Stimulated activated CD8-positive, alpha-beta memory T cell treated with anti-CD3 and anti-CD28 coated beads, Interleukin-12 subunit alpha, Interleukin-12 subunit beta, amount 100 ng/mL, for 24 hours (primary cell): ENCODE results near the gene ENDOG.

Source experiments
- DNase-seq: peaks from one replicate; pipeline ENCODE4 v3.0.0-alpha.2; 2020; ENCODE audit errors: extremely low read depth

Gene ENDOG

DNA sequence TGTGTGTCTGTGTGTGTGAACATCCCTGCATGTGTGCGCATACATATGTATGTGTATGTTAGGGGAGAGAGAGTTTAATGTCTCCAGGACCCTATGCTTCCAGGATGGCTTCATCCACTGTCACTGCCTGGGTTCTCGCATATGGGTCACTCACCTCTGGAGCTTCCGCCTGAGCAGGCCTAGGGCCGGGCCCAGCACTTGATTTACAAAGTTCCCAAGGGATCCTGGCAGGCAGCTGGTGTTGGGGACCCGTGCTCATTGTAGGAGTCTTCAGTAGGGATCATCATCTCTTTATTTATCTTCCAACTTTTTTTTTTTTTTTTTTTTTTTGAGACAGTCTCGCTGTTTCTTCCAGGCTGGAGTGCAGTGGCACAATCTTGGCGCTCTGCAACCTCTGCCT is 18.2 kb upstream of the ENDOG start:
- no peak for DNase-seq

GRCh38 chr9:128802482-128802881 is 15.8 kb upstream of the ENDOG start:
- no peak for DNase-seq

- DNase-seq = no peak
These were observed 12.6 kb upstream of the ENDOG start for GRCh38 chr9:128805661-128806060.

DNA sequence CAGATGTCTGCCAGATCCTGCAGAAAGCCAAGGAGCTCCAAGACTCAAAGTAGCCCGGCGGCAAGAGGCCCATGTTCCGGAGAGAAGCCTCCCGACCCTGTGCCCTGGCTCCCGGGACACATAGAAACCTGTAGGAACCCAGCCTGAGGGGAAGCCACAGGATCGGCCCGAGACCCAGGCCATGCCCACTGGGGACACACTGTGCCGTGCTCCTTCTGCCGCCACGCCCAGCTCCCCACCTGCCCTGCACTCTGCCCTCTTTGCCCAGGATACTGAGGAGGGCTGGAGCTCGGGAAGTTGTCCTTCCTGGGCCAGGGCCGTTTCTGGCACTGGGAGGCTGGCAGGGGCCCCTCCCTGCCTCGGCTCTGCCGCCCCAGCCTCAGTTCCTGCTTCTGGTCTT is 10.5 kb upstream of the ENDOG start:
- DNase-seq = no peak

- no peak for DNase-seq
These were observed 9.8 kb upstream of the ENDOG start for GRCh38 chr9:128808543-128808942.

DNA sequence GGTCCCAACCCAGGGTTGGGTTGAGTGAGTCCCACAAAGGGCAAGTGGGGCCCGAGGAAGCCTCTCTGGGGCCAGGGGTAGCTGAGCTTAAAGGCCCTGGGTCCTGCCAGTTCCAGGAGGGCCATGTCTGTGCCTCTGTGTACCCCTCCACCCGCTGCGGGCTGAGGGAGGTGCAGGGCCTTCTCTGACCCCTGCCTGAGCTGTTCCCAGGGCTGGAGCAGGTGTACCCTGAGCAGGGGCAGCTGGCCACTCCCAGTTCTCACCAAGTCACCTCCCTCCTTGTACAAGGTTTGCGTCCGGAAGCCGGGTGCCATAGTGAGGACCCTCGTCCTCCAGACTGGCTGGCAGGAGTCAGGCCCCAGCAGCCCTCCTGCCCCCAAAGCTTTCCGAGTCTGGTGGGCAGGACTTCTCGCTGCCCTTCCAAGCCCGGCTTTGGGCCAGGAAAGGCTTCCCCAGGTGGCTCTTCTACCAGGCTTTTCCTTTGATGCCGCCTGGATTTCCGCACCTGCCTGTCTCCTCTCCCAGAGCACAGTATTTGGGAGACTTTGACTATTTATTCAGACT is 9.2 kb upstream of the ENDOG start:
- no peak for DNase-seq

- no peak for DNase-seq
These were observed 8.5 kb upstream of the ENDOG start for GRCh38 chr9:128809831-128810230.

GRCh38 chr9:128810873-128811272 is 7.4 kb upstream of the ENDOG start:
- no peak for DNase-seq

GRCh38 chr9:128818839-128819715 is 777 bp downstream of the ENDOG start:
- no peak for DNase-seq

GRCh38 chr9:128819716-128820664 is 1.7 kb downstream of the ENDOG start:
- DNase-seq = no peak

- no peak for DNase-seq
These were observed 2.6 kb downstream of the ENDOG start for GRCh38 chr9:128820665-128821583.

DNA sequence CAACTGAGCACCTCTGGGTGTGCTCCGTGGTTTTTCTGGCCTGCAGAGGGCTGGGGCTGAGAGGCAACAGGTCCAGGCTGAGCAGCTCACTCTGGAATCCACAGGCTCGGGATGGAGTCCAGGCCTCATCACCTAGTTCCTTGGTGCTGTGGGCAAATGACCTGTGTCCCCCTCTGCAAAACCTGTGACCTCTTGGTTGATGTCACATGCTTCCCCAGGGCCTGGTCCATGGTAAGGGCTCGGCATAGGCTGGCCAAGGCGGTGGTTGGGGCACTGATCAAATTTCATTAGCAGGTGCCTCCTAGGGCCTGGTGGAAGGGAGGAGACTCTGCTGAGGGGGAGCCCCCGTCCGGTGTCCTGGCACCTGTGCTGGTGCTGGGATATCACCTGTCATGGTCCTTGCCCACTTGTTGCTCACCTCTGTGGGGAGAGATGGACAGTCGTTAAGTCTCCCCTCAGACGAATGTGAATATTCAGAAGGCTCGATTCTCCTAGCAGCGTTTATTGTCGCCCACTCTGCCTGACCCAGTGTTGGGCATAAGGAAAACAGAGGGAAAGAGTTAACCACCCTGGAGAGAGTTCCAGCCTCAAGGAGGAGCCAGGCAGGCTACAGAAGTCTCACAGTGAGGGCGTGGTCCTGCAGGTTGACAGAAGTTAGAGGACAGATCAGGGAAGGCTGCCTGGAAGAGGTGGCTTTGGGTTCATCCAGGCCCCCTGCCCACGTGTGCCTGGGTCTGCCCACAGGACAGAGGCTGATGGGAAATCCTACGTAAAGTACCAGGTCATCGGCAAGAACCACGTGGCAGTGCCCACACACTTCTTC is 3.5 kb downstream of the ENDOG start:
- DNase-seq = no peak

GRCh38 chr9:128822407-128823042 is 4.2 kb downstream of the ENDOG start:
- no peak for DNase-seq

DNA sequence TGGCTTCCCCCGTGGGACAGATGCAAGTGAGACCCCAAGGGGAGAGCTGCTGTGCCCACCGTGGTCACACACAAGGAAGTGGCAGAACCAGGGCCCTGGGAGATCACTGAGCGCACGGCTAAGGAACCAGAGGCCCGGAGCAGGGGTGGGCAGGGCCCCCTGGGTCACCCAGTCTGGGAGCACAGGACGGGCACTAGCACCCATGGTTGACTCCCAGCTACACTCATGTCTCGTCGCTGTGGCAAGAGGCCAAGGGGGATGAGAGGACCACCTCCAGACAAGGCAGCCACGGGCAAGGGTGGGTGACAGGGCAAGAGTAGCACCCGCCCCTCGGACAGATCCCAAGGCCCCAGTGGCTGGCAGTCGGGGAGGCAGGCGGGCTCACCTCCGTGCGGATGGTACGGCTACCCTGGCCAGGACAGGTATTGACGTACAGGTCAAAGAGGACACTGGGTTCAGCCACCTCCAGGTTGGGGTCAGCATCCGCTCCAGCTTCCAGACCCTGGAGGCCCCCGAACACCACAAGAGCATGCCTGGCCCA is 5.1 kb downstream of the ENDOG start:
- DNase-seq = no peak

- no peak for DNase-seq
These were observed 5.7 kb downstream of the ENDOG start for GRCh38 chr9:128823903-128824406.

DNA sequence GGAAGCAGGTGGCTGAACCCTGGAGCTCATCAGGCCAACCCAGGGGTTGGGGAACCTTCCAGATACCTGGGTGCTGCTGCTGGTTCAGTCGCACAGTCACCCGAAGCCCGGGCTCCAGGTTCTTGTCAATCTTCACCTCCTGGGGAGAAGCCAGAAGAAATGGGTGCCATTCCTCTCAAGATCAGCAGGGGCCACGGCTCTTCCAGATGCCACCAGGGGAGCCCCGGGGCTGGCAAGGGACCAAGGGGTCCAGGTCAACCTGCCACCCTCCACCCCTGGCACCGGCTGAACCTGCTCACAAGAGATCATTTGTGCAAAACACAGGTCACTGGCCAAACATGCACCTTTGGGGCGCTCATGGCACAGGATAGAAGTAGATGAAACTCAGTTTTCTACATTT is 6.6 kb downstream of the ENDOG start:
- DNase-seq = no peak

DNA sequence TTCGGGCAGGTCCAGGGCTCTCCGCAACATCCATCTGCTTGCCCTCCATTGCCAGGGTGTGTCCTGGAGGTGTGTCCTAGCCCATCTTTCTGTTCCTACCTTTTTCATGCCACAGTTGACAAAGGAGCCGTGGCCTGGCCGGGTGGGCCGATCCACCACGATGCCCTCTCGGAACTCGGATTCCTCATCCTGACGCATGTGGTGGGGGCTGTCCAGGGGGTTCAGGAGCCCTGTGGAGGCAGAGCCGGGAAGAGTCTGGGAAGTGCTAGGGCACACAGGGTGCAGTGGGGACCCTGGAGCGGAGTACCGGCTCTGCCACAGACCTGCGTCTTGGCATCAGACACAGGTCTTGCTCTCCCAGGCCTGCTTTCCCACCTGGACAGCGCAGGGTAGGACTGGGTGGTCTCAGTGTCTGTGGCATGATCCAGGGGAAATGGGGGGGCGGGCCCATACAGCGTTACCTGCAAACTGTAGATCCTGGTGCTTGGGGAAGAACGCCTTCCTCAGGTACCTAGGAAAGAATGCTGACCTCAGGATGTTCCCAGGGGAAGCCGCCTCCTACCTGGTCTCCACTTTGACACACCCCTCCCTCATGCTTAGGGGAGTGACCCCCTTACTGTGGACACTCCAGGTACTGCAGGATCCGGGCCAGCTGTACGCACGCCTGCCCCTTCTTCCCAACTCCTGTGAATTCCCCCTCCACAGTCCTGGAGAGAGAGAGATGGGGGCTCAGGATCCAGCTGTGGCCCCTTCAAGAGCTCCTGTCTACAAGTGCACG is 7.8 kb downstream of the ENDOG start:
- no peak for DNase-seq

DNA sequence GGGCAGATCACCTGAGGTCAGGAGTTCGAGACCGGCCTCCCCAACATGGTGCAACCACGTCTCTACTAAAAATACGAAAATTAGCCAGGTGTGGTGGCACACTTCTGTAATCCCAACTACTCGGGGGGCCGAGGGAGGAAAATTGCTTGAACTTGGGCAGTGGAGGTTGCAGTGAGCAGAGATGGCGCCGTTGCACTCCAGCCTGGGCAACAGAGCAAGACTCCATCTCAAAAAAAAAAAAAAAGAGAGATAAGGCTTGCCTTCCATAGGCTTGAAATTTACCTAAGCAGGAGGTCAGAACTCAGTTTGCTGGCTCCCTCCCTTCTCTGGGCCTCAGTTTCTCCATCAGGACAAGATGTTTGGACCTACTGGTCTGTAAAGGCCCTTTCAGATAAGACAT is 10.0 kb downstream of the ENDOG start:
- DNase-seq = no peak
